Neuronal stem cell (in vitro differentiated cells): ENCODE measurements around the gene LLGL2.
A peak's percentile ranks its signal among the peaks of the same experiment; 100 is the strongest.

Experiments used
- DNase-seq: peaks from one replicate; pipeline ENCODE4 v3.0.0-alpha.2; 2013; ENCODE audit warnings: low spot score
- H2AFZ ChIP-seq: one replicate; pipeline ENCODE4 v1.6.1; 2013; ENCODE audit warnings: mild to moderate bottlenecking, low read length, inconsistent platforms
- H2AK5ac ChIP-seq: 2 replicates; pipeline ENCODE4 v1.6.1; 2013; ENCODE audit warnings: low read depth, mild to moderate bottlenecking, inconsistent platforms, low read length, moderate library complexity, mixed read lengths
- H2BK120ac ChIP-seq: 2 replicates; pipeline ENCODE4 v1.6.1; 2013; ENCODE audit warnings: low read depth, mild to moderate bottlenecking, inconsistent platforms, low read length, moderate library complexity, mixed read lengths
- H2BK12ac ChIP-seq: one replicate; pipeline ENCODE4 v1.6.1; 2013; ENCODE audit warnings: low read length, inconsistent platforms
- H2BK15ac ChIP-seq: 2 replicates; pipeline ENCODE4 v1.6.1; 2013; ENCODE audit warnings: mild to moderate bottlenecking, low read length, inconsistent platforms, mixed read lengths
- H2BK5ac ChIP-seq: one replicate; pipeline ENCODE4 v1.6.1; 2013; ENCODE audit warnings: inconsistent platforms, mild to moderate bottlenecking, low read length, moderate library complexity
- H3K14ac ChIP-seq: one replicate; pipeline ENCODE4 v1.6.1; 2013; ENCODE audit warnings: low read length, inconsistent platforms
- H3K18ac ChIP-seq: 2 replicates; pipeline ENCODE4 v1.6.1; 2013; ENCODE audit warnings: low read length, inconsistent platforms
- H3K23ac ChIP-seq: 2 replicates; pipeline ENCODE4 v1.6.1; 2013; ENCODE audit warnings: low read depth, mild to moderate bottlenecking, mixed read lengths, low read length, inconsistent platforms; ENCODE audit not compliant: poor library complexity
- H3K27ac ChIP-seq: replicated peaks from 3 replicates; pipeline ENCODE4 v1.5.1; 2013; ENCODE audit warnings: low read length, inconsistent platforms
- H3K27me3 ChIP-seq, 3 experiments: 2 replicates each; pipeline ENCODE4 v1.6.1; 2013; ENCODE audit warnings: low read length in 3 of 3, mild to moderate bottlenecking in 2 of 3, inconsistent platforms in 1 of 3, low read depth in 1 of 3, mixed read lengths in 1 of 3, moderate library complexity in 1 of 3; ENCODE audit not compliant: control insufficient read depth in 3 of 3, insufficient read depth in 3 of 3
- H3K36me3 ChIP-seq, 2 donors: replicated peaks in 1 of 2; 2 replicates each; pipeline ENCODE4 v1.6.1; 2013; ENCODE audit warnings: low read length in 2 of 2; ENCODE audit not compliant: control insufficient read depth in 2 of 2, insufficient read depth in 2 of 2
- H3K4ac ChIP-seq: 2 replicates; pipeline ENCODE4 v1.6.1; 2013; ENCODE audit warnings: inconsistent platforms, mild to moderate bottlenecking, low read length, moderate library complexity
- H3K4me1 ChIP-seq, 2 donors: 1 replicate in 1 of 2; 2 replicates in 1 of 2; pipeline ENCODE4 v1.6.1; 2013; ENCODE audit warnings: low read length in 2 of 2, low read depth in 1 of 2; ENCODE audit not compliant: control insufficient read depth in 2 of 2, insufficient read depth in 1 of 2
- H3K4me2 ChIP-seq: one replicate; pipeline ENCODE4 v1.6.1; 2013; ENCODE audit warnings: mild to moderate bottlenecking, low read length, inconsistent platforms; ENCODE audit not compliant: insufficient read depth, poor library complexity, severe bottlenecking
- H3K4me3 ChIP-seq, 2 donors: 2 replicates each; pipeline ENCODE4 v1.5.1; 2013; ENCODE audit warnings: low read length in 2 of 2, mild to moderate bottlenecking in 2 of 2, inconsistent platforms in 1 of 2, moderate library complexity in 1 of 2
- H3K79me1 ChIP-seq: one replicate; pipeline ENCODE4 v1.6.1; 2013; ENCODE audit warnings: low read depth, mild to moderate bottlenecking, inconsistent platforms, low read length, moderate library complexity
- H3K9ac ChIP-seq: one replicate; pipeline ENCODE4 v1.6.1; 2013; ENCODE audit warnings: mild to moderate bottlenecking, low read depth, low read length, inconsistent platforms; ENCODE audit not compliant: poor library complexity
- H3K9me3 ChIP-seq, 2 donors: replicated peaks in 1 of 2; 2 replicates each; pipeline versions ENCODE3 to v1.6.1; 2013; ENCODE audit warnings: low read length in 2 of 2, mild to moderate bottlenecking in 2 of 2, inconsistent platforms in 1 of 2, low read depth in 1 of 2, mixed read lengths in 1 of 2, moderate library complexity in 1 of 2; ENCODE audit not compliant: control insufficient read depth in 2 of 2, insufficient read depth in 1 of 2
- H4K8ac ChIP-seq: one replicate; pipeline ENCODE4 v1.6.1; 2013; ENCODE audit warnings: low read depth, mild to moderate bottlenecking, inconsistent platforms, low read length, moderate library complexity
- H4K91ac ChIP-seq: one replicate; pipeline ENCODE4 v1.6.1; 2013; ENCODE audit warnings: low read length, low read depth, mild to moderate bottlenecking, inconsistent platforms; ENCODE audit not compliant: poor library complexity
- WGBS, 2 donors: extraction: QIAGEN DNeasy Blood & Tissue Kit; methylation state at CpG; one replicate each; pipeline ENCODE4 v1.1.7; 2013; ENCODE audit warnings: missing lambda C conversion rate in 2 of 2, mixed read lengths in 1 of 2; ENCODE audit not compliant: insufficient read length in 2 of 2, insufficient replicate concordance in 1 of 2; ENCODE audit errors: extremely low coverage in 2 of 2; 5-methylcytosine and 5-hydroxymethylcytosine counted together

LLGL2 gene

DNA sequence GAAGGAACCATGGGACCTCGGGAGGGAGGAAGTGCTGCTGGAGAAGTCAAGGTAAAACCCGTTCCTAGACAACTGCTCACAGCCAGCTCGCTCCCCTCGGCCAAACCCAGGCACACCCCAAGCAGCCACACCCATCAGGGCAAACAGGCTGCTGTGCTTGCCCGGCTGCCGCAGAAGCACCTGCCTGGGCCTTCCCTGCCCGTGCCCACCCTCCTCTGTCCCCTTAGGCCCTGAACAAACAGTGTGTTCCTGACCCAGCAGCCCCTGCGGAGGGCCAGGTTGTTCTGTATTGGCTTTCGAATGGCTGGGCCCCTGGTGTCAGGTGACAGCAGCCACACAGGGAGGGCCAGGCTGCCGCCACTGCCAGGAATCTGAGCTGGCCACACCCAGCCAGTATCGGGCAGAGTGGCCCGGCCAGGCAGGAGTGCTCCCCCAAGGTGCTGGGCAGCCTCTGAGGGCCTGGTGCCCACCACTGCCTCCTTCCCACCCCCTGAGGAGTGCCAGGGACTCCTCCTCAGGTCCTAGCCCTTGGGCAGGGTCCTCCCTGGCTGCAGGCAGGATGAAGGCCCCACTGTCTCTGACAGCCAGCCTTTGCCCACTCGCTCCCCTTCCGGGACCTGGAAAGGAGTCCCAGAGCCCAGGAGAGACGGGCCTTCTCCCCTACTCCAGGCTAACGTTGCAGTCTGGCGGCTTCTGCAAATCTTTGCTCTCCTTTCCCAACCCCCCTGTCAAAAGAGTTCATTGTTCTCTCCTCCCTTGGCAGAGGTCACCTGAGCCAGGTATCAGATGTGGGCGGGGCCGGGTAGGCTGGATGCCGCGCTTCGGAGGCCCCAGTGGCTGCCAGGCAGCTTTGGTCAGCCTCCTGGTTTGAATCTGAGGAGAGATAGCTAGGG, 24.0 kb downstream of the LLGL2 start:
- Histone ChIP-seq H3K4me2 (peak overlapping the region; percentile 52), H2AFZ (peak overlapping the region; percentile 74), H3K14ac (peak overlapping the region; percentile 21), H2BK120ac (no peak overlapping the region), H2BK12ac (peak overlapping the region; percentile 64), H2BK15ac (peak overlapping the region; percentile 99), H3K4ac (peak overlapping the region; percentile 59), H4K91ac (no peak overlapping the region), H3K27me3 (peaks cover 0 to 37% (median 0%) of the 10 kb centered on the region in 3 experiments), H3K4me3 (no peak overlapping the region), H4K8ac (no peak overlapping the region), H2AK5ac (peak overlapping the region; percentile 98), H2BK5ac (peak overlapping the region; percentile 91), H3K79me1 (no peaks in the 10 kb centered on the region), H3K23ac (peak overlapping the region; percentile 82), H3K18ac (peak overlapping the region; percentile 95), H3K9me3 (no peaks in the 10 kb centered on the region), H3K9ac (peak overlapping the region; percentile 80), H3K36me3 (no peaks in the 10 kb centered on the region), H3K27ac (no peak overlapping the region), H3K4me1 (peaks cover 9 to 24% of the 10 kb centered on the region in 2 donors)
- WGBS, 2 donors = no CpG with 5 or more reads among the region's 22 CpGs
- DNase-seq = peak; percentile 33

DNA sequence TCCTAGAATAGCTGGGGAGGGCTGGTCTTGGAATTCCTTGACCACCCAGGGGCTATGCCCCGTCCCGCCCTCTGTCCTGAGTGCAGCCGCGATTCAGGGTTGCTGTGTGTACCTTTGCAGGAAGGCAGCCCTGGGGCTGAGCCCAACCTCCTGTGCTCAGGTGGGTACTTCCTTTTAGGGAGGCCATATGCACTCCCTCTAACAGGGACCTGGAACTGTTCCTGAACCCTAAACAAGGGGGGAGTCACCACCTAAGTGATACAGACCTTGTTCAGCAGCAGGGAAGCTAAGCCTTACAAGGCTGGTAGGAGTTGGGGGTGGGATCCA, 24.6 kb downstream of the LLGL2 start:
- Histone ChIP-seq H2BK120ac (no peak overlapping the region), H3K27ac (no peak overlapping the region), H3K36me3 (no peaks in the 10 kb centered on the region), H3K9ac (no peak overlapping the region), H3K23ac (no peak overlapping the region), H4K8ac (no peak overlapping the region), H3K18ac (peak overlapping the region; percentile 95), H2BK5ac (peak overlapping the region; percentile 91), H3K79me1 (no peaks in the 10 kb centered on the region), H3K4me1 (peaks cover 9 to 24% of the 10 kb centered on the region in 2 donors), H3K4me2 (peak overlapping the region; percentile 52), H3K4me3 (no peak overlapping the region), H3K9me3 (no peaks in the 10 kb centered on the region), H2AFZ (peak overlapping the region; percentile 74), H3K4ac (no peak overlapping the region), H4K91ac (no peak overlapping the region), H2BK12ac (no peak overlapping the region), H3K14ac (no peak overlapping the region), H3K27me3 (peaks cover 0 to 31% (median 0%) of the 10 kb centered on the region in 3 experiments), H2BK15ac (peak overlapping the region; percentile 99), H2AK5ac (peak overlapping the region; percentile 82)
- no CpG with 5 or more reads among the region's 4 CpGs for WGBS, 2 donors
- no peak for DNase-seq

DNA sequence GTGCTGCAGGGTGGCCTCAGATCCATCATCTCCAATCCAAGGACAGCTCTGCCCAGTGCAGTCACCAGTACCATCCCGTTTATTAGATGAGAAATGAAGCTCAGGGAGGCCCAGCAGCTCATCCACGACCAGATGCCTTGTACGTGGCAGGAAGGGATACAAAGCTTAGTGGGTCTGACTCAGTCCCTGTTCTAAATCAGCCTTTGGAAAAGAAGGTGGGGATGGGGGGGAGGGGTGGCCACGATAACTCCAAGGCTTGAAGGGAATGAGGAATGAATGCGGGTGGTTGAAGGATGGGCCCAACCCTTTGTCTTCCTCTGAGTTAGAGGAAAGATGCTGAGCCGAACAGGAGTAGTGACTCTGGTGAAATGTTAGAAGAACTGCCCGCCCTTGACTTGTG, 25.8 kb downstream of the LLGL2 start:
- H2BK12ac ChIP-seq = no peak overlapping the region
- no peak overlapping the region for H3K27ac ChIP-seq
- H3K36me3 ChIP-seq = no peaks in the 10 kb centered on the region
- no peak overlapping the region for H4K8ac ChIP-seq
- no peak overlapping the region for H2AFZ ChIP-seq
- H3K18ac ChIP-seq = no peak overlapping the region
- no peak overlapping the region for H3K4me2 ChIP-seq
- no peak overlapping the region for H3K4ac ChIP-seq
- WGBS, 2 donors = no CpG with 5 or more reads among the region's 7 CpGs
- H3K4me1 ChIP-seq = peaks cover 9 to 24% of the 10 kb centered on the region in 2 donors
- DNase-seq = no peak
- H3K14ac ChIP-seq = no peak overlapping the region
- H3K27me3 ChIP-seq = peaks cover 0 to 19% (median 0%) of the 10 kb centered on the region in 3 experiments
- no peaks in the 10 kb centered on the region for H3K79me1 ChIP-seq
- no peaks in the 10 kb centered on the region for H3K9me3 ChIP-seq
- no peak overlapping the region for H2BK120ac ChIP-seq
- peak overlapping the region; percentile 14 for H2BK15ac ChIP-seq
- H4K91ac ChIP-seq = no peak overlapping the region
- H3K9ac ChIP-seq = no peak overlapping the region
- no peak overlapping the region for H3K4me3 ChIP-seq
- H2AK5ac ChIP-seq = peak overlapping the region; percentile 3
- H3K23ac ChIP-seq = no peak overlapping the region
- H2BK5ac ChIP-seq = no peak overlapping the region

DNA sequence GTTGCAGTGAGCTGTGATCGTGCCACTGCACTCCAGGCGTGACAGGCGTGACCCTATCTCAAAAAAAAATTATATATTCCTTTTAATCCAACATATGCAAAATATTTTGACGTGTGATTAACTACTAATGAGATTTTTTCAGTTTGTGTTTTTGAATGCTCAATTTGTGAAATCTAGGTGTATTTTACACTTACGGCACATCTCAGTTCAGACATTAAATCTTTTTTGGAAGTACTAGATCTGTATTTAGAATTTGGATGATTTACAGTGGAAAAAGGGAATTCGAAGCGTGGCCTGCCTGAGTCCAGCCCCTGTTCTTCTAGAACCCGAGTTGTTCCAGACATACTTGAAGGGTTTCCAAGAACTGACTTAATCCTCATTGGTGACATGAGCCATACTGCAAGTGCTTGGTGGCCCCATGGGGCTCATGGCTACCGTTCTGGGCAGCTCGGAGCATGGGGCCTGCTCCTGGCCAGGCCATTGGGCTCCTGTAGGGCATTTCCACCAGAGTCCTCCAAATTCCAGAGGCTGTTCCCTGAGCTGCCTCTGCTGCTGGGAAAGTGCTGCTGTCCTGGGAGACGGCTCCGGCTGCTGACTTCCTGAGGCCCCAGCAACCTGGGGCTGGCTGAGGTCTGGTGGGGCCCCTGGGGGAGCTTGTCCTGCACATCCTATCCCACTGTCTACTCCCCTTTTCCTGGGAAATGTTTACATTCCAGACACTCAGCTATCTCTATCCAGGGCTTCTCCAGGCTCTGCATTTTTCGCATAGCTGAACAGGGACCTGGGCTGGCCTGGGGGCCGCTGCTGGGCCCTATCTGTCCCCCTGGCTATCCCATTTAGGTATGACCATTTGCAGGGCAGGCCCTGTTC, 27.2 kb downstream of the LLGL2 start:
- Histone ChIP-seq H3K27me3 (peaks cover 0 to 13% (median 0%) of the 10 kb centered on the region in 3 experiments), H4K8ac (no peak overlapping the region), H2BK12ac (no peak overlapping the region), H3K14ac (no peak overlapping the region), H3K4me2 (no peak overlapping the region), H3K9me3 (no peaks in the 10 kb centered on the region), H3K27ac (peak overlapping the region; percentile 70), H4K91ac (no peak overlapping the region), H3K79me1 (no peaks in the 10 kb centered on the region), H2AK5ac (peak overlapping the region; percentile 34), H3K9ac (no peak overlapping the region), H3K18ac (peak overlapping the region; percentile 82), H3K4ac (no peak overlapping the region), H3K23ac (no peak overlapping the region), H2BK120ac (peak overlapping the region; percentile 19), H2BK15ac (no peak overlapping the region), H3K4me1 (peaks cover 10 to 30% of the 10 kb centered on the region in 2 donors), H2AFZ (peak overlapping the region; percentile 83), H2BK5ac (peak overlapping the region; percentile 56), H3K4me3 (no peak overlapping the region), H3K36me3 (no peaks in the 10 kb centered on the region)
- DNase-seq = no peak
- WGBS, 2 donors = no CpG with 5 or more reads among the region's 14 CpGs
